ENCODE data around the gene NFATC2IP.
"Not testable (repeated sequence)": the region's sequence is repeated elsewhere in the genome, so short reads cannot be mapped to it uniquely, and the experiment has no call there.

Gene NFATC2IP

GRCh38 chr16:28935924-28936783 is 14.6 kb upstream of the NFATC2IP start:
- peak overlapping the region; percentile 42 for H3K4me3 Mint-ChIP-seq
- H3K36me3 Mint-ChIP-seq (ENCODE audit: low read depth) = no peaks in the 10 kb centered on the region
- peaks cover 4% of the 10 kb centered on the region for H3K9me3 Mint-ChIP-seq
- no peak overlapping the region for H3K27ac Mint-ChIP-seq
- DNase-seq = peak; percentile 54
- peaks cover 28% of the 10 kb centered on the region for H3K27me3 Mint-ChIP-seq (ENCODE audit: low read depth, poor library complexity)
- TF ChIP-seq CTCF (IDR thresholded peaks at IDR 0.05) = no peak
- H3K4me1 Mint-ChIP-seq = peaks cover 37% of the 10 kb centered on the region

GRCh38 chr16:28936784-28937155 is 14.0 kb upstream of the NFATC2IP start:
- H3K9me3 Mint-ChIP-seq = peaks cover 4% of the 10 kb centered on the region
- no peak overlapping the region for H3K4me3 Mint-ChIP-seq
- DNase-seq = no peak
- peaks cover 28% of the 10 kb centered on the region for H3K27me3 Mint-ChIP-seq (ENCODE audit: low read depth, poor library complexity)
- TF ChIP-seq CTCF (IDR thresholded peaks at IDR 0.05) = no peak
- no peaks in the 10 kb centered on the region for H3K36me3 Mint-ChIP-seq (ENCODE audit: low read depth)
- H3K27ac Mint-ChIP-seq = no peak overlapping the region
- H3K4me1 Mint-ChIP-seq = peaks cover 32% of the 10 kb centered on the region

- no peaks in the 10 kb centered on the region for H3K36me3 Mint-ChIP-seq (ENCODE audit: low read depth)
- H3K27ac Mint-ChIP-seq = no peak overlapping the region
- H3K27me3 Mint-ChIP-seq (ENCODE audit: low read depth, poor library complexity) = peaks cover 28% of the 10 kb centered on the region
- H3K4me3 Mint-ChIP-seq = no peak overlapping the region
- H3K4me1 Mint-ChIP-seq = peaks cover 31% of the 10 kb centered on the region
- TF ChIP-seq CTCF (IDR thresholded peaks at IDR 0.05) = no peak
- DNase-seq = no peak
- H3K9me3 Mint-ChIP-seq = peaks cover 4% of the 10 kb centered on the region
These were observed 13.4 kb upstream of the NFATC2IP start for GRCh38 chr16:28937222-28937876.

- no peak overlapping the region for H3K27ac Mint-ChIP-seq
These were observed 12.0 kb upstream of the NFATC2IP start for GRCh38 chr16:28938721-28939120.

GRCh38 chr16:28939825-28940224 is 10.9 kb upstream of the NFATC2IP start:
- H3K27me3 Mint-ChIP-seq (ENCODE audit: low read depth, poor library complexity) = peaks cover 22% of the 10 kb centered on the region
- not testable (repeated sequence) for DNase-seq

More at GRCh38 chr16:28938721-28939120, 12.0 kb upstream of the NFATC2IP start:
- no peak for DNase-seq
- H3K4me3 Mint-ChIP-seq = no peak overlapping the region
- H3K4me1 Mint-ChIP-seq = peaks cover 29% of the 10 kb centered on the region
- H3K9me3 Mint-ChIP-seq = peaks cover 4% of the 10 kb centered on the region
- peaks cover 28% of the 10 kb centered on the region for H3K27me3 Mint-ChIP-seq (ENCODE audit: low read depth, poor library complexity)
- no peak for TF ChIP-seq CTCF (IDR thresholded peaks at IDR 0.05)
- no peaks in the 10 kb centered on the region for H3K36me3 Mint-ChIP-seq (ENCODE audit: low read depth)

GRCh38 chr16:28943281-28943680 is 7.5 kb upstream of the NFATC2IP start:
- Mint-ChIP-seq H3K27ac (peak overlapping the region; percentile 54), H3K9me3 (no peaks in the 10 kb centered on the region), H3K27me3 (ENCODE audit: low read depth, poor library complexity) (peaks cover 23% of the 10 kb centered on the region), H3K4me3 (no peak overlapping the region), H3K36me3 (ENCODE audit: low read depth) (no peaks in the 10 kb centered on the region), H3K4me1 (peaks cover 28% of the 10 kb centered on the region)
- DNase-seq = no peak
- TF ChIP-seq CTCF (IDR thresholded peaks at IDR 0.05) = no peak

More at GRCh38 chr16:28939825-28940224, 10.9 kb upstream of the NFATC2IP start:
- H3K36me3 Mint-ChIP-seq (ENCODE audit: low read depth); H3K4me3 Mint-ChIP-seq; H3K27ac Mint-ChIP-seq; H3K9me3 Mint-ChIP-seq: not testable (repeated sequence)
- H3K4me1 Mint-ChIP-seq = peaks cover 32% of the 10 kb centered on the region

Data from nephron progenitor cell (in vitro differentiated cells).